ENCODE measurements around the gene NOX5.

GRCh38 chr15:69017978-69018377 lies 3.5 kb downstream of the NOX5 start:
- TF ChIP-seq POLR2A (IDR thresholded peaks at IDR 0.05) (no peak), CTCF (IDR thresholded peaks at IDR 0.05) (no peak), EP300 (IDR thresholded peaks at IDR 0.05) (no peak), POLR2AphosphoS5 (IDR thresholded peaks at IDR 0.05) (no peak)

Data from stomach (tissue), 4 donors.